Stimulated activated CD4-positive, alpha-beta T cell treated with anti-CD3 and anti-CD28 coated beads, Interleukin-4, amount 100 ng/mL, for 1 hour (primary cell): Measurements from ENCODE around the gene AKAP1.

Experiments
- DNase-seq: peaks from one replicate; pipeline ENCODE4 v3.0.0-alpha.2; 2020

Gene AKAP1

DNA sequence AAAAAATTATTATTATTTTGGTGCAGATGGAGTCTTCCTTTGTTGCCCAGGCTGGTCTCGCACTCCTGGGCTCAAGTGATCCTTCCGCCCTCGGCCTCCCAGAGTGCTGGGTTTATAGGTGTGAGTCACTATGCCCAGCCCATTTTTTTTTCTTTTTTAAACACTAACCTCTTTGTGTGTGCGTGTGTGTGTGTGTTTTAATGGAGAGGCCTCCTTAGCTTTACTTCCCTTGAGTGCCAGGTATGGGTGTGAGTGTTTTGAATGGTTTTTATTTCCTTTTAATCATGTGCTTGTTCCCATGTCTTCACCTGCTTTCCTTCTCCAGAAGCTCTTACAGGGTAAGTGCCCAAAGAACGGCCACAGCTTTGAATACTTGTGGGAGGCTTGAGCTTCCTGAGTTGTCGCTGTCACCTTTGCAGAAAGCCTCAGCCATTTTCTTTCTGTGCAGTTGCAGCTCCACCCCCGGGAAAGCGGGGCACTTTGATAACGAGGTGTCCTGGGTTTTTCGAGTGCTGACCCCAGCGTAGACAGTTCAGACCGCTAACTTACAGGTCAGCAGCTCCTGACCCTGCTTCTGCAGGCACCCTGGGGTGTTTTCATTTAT lies 22.6 kb downstream of the AKAP1 start:
- no peak for DNase-seq

DNA sequence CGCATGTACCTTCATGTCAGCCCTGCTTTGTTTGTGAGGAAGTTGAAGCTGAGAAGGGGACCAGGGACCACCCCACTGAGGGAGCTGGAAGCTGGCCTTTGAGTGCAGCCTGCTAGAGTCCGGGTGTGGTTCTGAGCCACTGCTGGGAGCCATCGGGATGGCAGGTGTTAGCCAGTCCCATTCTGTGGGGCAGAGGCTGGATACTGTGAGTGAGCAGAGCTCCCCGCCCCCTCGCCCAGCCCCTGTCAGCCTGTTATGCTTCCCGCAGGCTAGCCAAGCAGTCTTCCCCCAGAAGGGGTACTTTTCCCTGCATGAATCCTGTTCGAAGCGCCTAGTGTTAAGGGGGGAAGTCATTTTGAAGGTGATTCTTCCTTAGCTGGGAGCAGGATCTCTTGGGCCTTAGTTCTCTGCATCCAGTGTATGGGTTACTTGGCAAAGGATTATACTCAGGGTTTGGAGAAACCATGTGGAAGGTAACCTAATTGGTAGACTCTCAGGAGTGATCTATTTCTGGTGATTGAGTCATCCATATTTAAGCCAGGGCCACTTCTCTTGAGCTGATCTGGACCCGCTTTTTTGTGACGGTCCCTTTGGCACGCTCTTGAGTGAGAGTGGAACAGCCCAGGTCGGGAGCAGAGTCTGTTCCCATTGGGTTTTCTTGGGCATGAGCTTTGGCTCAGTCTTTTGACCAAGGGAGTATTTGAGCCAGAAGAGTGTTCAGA lies 23.8 kb downstream of the AKAP1 start:
- no peak for DNase-seq

DNA sequence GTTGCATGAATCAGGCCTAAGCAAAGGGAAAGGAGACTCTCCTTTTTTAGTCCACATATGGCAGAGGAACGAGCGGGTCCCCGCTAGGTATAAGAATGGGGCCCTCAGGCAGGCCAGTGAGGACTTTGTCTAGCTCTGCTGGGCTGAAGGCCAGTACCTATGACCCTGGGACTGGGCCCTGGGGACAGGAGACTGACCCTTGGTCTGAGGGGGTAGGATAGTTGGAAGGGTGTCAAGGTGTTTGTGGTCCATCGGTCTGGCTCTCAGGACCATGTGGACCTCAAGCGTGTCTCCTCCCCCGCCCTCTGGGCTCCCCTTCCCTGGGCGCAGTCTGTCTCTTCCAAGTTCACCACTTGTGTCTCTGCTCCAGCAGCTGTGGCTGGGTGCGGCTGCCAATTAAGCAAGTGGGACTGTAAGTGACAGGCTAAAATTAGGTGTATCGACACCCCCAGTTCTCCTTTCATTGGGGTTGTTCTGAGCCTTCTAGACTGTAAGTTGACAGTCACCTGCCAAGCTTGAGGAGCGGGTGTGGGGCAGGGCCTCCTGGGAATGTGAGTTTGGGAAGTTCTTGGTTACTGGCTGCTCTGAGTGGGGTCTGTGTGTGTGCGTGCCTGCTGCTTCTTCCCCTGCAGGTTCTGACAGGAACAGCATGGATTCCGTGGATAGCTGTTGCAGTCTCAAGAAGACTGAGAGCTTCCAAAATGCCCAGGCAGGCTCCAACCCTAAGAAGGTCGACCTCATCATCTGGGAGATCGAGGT lies 24.5 kb downstream of the AKAP1 start:
- DNase-seq, result no peak

DNA sequence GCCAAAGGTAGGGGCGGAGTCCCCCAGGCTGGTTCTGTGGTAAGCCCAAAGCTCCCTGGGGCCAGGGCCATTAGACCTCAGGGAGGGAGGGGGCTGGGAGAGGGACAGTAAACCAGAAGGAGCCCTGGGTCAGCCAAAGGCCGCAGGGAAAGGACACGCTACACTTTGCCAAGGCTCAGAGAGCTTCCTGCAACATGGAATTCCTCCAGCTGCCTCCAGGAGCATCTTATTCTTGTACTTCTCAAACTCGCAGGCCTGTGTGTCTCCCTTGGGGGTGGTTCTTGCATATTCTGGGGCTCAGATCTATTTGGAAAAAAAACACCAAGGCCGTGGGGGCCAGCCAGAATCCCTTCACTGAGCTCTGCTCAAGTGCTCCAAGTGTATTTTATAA lies 25.1 kb downstream of the AKAP1 start:
- DNase-seq, result no peak

DNA sequence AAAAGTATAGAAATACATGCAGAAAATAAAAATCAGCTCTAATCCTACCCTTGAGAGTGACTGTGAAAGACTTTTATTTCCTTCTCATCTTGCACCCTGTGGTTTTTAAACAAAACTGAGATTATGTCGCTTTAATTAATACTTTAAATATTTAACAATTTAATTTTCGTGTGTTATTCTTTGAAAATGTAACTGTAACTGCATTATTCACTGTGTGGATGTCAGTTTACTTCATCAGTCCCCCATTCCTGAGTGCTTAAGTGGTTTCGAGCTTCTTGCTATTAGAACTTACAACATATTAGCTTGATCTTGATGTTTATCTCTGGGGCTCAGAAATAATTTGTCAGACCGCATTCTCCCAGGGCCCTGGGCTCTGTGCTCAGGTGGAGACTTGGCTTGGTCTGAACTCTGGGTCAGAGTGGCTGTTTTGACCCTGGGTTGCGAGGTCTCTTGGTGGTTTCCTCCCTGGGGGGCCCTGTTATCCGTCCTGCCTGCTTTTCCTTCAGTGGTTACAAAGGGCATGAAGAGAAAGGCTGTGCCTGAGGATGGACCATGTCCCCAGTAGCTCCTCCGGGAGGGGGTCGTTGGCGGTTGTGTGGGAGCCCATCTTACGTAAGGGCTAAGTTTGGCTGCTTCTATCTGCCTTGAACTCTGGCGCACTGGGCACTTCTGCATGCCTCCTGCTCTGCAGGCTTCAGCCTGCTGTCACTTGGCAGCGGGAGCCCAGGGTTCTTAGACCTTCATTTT lies 25.7 kb downstream of the AKAP1 start:
- no peak for DNase-seq

DNA sequence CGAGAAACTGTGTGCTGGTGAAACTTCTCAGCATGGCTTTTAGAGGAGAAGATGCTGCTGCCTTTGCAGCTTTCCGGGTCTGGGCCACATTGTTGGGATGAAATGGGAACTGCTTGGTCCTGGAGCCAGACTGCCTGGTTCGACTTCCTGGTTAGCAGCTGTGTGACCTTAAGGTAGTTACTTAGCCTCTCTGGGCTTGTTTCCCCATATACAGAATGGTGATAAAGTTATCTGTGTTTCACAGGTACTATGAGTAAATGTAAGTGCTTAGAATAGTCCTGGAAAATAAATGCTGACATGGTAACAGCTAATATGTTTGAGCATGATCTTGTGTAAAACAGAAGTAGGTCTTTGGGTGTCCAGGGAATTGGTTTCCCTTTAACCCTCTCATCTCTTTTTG lies 26.3 kb downstream of the AKAP1 start:
- DNase-seq, result no peak

DNA sequence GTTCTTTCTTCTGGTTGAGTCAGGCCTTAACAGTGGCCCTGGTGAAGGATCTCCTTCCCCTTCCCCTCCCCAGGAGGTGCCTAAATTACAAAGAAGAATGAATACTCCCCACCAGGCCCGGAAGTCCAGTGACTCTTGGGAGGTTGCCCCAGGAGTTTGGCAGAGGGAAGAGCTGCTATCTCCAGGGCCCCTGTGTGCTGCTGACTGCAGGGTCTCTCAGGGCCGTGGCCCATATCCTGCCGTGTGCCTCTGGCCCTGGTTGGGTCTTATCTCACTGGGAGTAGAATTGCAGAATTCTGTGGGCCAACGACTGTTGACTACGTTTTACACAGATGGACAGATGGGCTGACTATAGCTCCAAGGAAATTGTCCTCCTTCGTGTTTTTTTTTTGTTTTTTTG lies 28.0 kb downstream of the AKAP1 start:
- no peak for DNase-seq

DNA sequence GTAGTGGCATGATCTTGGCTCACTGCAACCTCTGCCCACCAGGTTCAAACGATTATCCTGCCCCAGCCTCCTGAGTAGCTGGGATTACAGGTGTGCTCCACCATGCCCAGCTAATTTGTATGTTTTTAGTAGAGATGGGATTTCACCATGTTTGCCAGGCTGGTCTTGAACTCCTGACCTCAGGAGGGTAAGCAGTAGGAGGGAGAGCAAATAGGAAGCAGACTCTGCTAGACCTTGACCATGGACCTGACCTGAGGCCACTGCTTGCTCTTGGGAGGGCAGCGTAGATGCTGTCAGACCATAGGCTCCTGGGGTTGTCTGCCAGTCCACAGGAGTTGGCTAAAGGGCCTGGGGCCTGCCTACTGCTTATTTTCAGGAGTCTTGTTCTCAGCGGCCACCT lies 28.6 kb downstream of the AKAP1 start:
- DNase-seq, result no peak

DNA sequence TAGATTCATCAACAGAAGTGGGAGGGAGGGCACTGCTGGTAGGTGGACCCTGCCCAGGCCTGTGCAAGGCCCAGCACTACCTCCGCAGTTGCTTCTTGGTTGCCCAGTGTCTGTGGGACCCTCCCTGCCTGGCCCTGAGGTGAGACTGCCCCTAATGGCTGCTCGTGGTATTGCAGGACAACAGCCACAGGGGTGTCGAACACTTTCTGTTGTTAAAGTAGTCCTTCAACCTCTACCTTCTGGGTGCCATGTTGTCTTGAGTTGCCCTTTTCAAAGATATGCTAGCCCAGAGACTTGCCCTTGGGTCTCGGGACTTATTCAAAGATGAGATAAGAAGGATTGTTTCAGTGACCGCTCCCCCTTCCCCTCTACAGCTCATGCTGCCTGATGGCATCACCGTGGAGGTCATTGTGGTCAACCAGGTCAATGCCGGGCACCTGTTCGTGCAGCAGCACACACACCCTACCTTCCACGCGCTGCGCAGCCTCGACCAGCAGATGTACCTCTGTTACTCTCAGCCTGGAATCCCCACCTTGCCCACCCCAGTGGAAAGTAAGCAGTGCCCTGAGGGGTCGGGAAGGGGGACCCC lies 29.1 kb downstream of the AKAP1 start:
- DNase-seq, result peak; percentile 68

DNA sequence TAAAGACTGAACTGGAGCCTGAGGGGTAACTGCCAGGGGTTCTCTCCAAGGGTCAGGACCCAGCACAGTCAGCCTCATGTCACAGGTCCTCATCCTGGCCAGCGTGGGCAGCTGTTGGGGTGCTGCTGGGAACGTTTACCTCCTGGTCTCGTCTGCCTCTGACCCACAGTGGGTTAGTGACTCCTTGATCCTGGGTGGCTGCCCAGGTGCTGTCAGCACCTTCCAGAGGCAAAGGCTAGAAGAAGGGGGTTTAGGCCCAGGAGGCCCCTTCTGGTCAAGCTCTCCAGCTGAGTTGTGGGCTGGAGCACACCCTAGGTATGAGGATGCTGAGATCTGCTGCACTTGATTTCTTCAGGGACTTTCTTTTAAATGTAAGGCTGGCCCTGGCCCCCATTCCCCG lies 30.3 kb downstream of the AKAP1 start:
- no peak for DNase-seq

DNA sequence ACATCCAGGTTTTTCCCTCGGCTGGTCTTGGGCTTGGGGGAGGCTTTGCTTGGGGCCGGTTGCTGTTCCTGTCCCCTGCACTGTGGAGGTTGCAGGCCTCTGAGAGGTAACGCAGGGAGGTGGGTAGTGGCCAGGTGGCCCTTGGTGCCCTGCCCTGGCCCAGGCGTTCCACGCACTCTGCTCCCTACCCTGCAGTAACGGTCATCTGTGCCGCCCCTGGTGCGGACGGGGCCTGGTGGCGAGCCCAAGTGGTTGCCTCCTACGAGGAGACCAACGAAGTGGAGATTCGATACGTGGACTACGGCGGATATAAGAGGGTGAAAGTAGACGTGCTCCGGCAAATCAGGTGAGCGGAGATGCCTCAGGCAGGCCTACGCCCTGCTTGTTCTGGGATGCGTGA lies 30.9 kb downstream of the AKAP1 start:
- no peak for DNase-seq

DNA sequence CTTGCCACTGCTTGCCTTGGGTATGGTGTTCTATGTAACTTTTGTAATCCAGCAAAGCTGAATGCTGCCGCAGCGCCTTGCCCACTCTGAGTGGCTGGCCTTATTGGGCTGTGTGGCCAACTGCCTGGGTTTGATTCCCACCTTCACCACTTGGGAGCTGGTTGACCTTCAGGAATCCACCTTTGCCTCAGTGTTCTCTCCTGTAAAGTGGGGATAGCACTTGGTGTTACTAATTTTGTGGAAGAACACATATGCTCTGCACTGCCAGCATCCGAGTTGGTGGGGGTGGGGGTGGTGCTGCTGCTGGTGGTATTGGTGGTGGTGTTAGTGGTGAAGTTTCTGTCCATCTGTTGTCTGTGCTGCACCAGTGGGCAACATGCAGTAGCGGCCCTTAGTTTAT lies 32.8 kb downstream of the AKAP1 start:
- no peak for DNase-seq

DNA sequence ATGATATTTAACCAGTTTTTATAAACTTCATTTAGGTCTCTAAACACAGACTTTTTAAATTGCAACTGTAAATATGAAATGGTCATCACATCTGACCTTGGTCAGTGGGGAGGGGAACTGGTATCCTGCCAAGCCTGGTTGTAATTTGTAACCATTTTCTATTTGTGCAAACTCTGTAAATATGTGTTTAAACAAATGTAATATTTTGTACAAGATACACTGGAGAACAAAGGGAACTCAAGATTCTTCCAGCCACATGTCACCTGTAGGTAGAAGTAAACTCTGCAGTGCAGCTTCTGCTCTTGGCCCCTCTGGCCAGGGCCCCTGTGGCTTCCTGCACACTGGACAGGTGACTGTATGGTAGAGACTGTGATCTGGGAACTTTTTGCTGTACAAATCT lies 35.8 kb downstream of the AKAP1 start:
- DNase-seq, result no peak

DNA sequence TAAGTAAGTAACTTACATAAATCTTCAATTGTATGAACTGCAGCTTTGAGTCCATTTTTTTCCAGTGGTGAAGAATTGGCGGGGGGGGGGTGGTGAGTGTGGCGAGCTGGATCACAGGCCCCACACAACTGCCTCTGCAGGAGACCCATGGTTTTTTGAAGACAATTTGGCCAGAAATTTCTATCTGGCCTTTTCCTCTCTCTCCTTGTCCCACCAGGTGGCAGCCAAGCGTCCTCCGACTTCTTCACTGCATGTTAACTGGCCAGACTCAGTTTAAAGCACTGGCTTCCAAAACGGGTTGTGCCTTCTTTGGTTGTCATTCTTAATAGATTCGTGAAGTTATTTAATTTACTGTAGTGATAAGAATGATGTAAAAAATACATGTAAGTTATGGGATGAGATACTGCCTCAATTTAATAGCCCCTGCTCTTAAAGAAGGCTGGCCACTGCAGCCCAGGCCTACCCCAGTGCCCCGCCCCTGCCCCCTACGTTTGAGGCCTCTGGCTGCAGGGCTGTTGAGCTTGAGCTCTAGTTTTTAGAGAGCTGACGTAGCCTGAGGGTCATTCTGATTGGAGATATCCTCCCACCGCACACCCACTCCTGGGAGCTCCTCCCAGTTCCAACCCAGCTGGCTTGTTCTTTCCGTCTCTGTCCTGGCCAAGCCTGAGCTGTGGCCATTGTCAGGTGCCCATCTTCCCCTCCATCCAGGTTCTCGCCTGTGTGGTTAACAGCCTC lies 36.4 kb downstream of the AKAP1 start:
- no peak for DNase-seq

DNA sequence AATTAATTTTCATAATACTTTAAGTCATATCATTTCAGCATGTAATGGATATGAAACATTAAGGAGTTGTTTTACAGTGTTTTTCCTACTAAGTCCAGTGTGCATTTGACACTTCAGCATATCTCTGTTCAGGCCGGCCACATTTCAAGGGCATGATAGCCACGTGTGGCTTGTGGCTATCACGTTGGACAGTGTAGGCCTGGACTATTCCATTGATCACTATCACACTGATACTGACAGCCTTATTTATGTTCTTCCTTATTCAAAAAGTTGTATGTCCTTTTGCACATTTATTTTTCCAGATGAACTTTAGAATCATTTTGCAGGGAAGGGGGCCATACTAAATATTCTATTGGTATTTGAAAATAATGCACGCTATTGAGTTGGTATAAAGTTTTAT lies 39.0 kb downstream of the AKAP1 start:
- no peak for DNase-seq

DNA sequence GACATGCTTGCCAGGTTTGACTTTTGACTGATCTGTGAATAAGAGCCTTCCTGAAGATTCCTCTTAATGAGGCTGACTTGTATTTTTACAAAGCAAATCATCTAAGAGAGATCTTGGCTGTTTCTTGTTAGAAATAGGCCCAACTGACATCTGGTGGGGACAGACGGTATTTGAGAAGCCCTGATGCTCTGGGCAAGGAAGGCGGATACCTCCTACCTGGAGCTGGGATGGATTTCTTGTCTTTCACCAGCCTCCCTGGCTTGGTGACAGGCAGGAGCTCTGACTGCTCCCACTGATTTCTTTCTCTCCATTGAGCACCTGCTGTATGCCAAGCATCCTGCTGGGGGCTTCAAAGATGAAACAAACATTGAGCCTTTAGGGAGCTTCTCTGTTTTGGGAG lies 40.4 kb downstream of the AKAP1 start:
- DNase-seq, result no peak

DNA sequence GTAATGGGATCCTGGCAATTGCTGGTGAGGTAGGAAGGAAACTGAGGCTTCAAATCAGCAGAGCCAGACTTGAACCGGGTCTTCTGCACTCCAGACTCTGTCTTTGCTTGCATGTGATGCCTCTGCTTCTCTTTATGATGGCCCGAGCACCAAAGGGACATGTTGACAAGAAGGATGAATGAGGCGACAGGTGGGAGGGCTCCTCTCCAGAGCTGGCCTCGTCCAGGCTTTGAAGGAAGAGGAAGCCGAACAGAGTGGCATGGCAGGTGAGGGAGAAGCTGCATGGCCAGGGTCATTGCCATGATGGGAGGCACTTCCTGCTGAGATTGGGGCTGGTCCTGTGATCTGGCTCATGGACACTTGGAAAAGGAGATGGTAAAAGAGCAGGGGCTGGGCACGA lies 40.8 kb downstream of the AKAP1 start:
- no peak for DNase-seq

DNA sequence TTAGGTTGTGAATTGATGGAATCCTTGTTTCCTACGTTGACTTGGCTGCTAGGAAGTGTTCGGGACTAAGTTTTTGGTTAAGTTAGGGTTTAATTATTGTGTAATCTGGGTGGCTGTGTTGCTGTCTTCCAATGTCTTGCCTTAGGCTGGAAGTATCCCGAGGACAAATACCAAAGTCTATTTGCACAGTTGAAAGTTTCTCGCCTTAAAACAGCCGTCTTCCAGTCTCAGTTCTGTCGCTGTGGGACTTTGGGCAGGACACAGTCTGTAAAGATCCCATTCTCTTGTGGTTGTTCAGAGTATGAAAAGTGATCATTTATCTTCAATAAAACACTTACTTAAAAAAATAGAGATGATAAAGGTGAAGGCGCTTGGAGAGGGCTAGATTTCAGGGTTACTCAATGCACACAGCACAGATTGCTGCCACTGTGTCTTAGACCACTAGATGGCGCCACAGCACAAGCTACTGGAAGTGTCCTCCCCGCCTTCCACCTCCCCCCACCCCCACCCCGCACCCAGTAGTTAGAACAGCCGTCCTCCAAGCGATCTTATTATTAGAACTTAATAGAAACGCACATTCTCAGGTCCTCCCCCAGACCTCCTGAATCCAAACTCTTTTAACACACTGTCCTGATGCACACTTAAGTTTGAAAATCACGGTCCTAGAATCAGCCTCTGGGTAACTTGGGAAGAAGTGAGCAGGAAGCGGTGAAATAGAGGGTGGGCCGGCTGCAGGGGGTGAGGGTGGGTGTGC lies 45.8 kb downstream of the AKAP1 start:
- peak; percentile 81 for DNase-seq

DNA sequence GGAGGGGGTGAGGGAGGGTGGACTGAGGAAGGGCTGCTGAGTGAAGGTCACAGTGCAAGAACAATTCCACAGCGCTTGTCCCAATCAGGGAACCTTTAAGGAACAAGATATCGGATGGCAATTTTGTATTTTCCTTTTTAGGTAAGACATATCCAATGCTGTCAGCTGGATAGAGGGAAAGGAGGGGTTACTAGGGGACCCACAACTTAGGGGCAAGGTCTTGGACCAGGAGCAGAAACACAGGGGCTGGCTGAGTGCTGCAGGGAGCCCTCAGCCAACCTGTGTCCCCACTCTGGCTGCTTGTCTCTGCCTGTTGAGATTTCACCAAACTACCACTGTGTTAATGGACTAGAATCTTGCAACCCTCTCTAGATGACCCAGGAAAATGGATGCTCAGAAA lies 47.6 kb downstream of the AKAP1 start:
- no peak for DNase-seq

DNA sequence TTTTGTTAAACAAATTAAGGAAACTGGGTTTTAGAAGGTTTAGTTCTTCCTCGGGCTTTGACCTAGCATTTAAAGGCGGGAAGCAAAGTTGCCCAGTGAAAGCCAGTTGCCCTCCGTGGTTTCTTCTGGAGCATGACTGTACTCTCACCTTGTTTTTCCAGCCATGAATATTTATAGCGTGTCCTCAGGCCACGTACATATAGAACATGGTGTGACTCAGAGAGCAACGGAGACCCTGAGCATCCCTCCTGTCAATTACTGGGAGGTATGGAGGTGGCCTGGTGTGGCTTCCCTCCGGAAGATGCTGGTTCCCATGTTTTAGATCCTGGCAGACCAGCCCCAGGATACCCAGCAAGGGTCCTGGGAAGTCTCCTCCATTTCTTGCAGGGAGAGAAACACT lies 48.4 kb downstream of the AKAP1 start:
- no peak for DNase-seq

DNA sequence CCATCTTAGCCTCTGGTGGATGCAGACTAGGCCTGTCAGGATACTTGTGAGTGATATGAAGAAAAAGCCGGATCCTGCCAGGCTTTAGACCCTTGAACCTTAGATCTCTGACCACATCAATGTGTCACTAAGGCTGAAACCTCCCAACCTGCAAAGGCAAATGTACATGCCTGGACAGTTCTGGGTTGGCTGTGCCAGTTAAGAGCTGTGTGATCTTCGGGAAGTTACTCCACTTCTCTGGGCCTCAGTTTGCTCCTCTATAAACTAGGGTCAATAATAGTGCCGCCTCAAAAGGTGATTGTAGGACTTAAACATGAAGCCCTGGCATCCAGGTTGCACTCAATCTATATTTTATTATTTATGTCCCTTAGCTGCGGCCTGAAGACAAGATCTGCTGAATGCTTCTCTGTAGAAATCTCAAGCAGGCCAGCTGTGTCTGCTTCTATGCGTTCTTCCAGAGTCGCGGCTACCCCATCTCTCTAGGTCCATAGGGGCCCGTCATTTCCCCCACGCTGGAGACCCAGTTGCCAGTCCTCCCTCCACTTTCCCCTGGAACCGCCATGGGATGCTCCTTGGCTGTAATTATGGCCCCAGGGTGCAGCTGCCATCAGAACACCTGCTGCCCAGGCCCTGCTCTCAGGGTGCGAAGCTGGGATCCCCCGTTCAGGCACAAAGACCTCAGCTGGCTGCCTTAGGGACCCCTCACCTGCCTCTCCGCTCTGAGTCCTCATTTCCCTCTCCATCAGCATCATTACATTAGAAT lies 50.2 kb downstream of the AKAP1 start:
- no peak for DNase-seq
